Measurements from ENCODE around the gene NME7. TPM values are rescaled to one million over a fixed set of nuclear protein-coding genes. Genes with fewer than 3 reads are reported as not detected.

NME7 gene
- total RNA-seq, 1 donor from 2014 or later: 14.5 TPM

GRCh38 chr1:169094897-169095569 lies 272.6 kb downstream of the NME7 start:
- peaks cover 16% of the 10 kb centered on the region for H3K4me1 Mint-ChIP-seq
- no peak overlapping the region for H3K4me3 Mint-ChIP-seq
- peaks cover 2% of the 10 kb centered on the region for H3K9me3 Mint-ChIP-seq
- peaks cover 18% of the 10 kb centered on the region for H3K27me3 Mint-ChIP-seq
- intact Hi-C loops (cut with micrococcal nuclease): no loop called here
- ATAC-seq (ENCODE audit: low read depth): no peak
- DNase-seq: no peak
- ChIA-PET POLR2A (no interaction called here), CTCF (no interaction called here)
- TF ChIP-seq CTCF (IDR thresholded peaks at IDR 0.05): no peak
- H3K27ac Mint-ChIP-seq: no peak overlapping the region
- no peaks in the 10 kb centered on the region for H3K36me3 Mint-ChIP-seq (ENCODE audit: low read depth)

- ChIA-PET CTCF (no interaction called here), POLR2A (no interaction called here)
- H3K9me3 Mint-ChIP-seq: peaks cover 2% of the 10 kb centered on the region
- intact Hi-C loops (cut with micrococcal nuclease): no loop called here
- no peak for ATAC-seq (ENCODE audit: low read depth)
- DNase-seq: no peak
- no peak for TF ChIP-seq CTCF (IDR thresholded peaks at IDR 0.05)
- H3K27ac Mint-ChIP-seq: no peak overlapping the region
- H3K27me3 Mint-ChIP-seq: peaks cover 18% of the 10 kb centered on the region
- no peaks in the 10 kb centered on the region for H3K36me3 Mint-ChIP-seq (ENCODE audit: low read depth)
- H3K4me1 Mint-ChIP-seq: peaks cover 14% of the 10 kb centered on the region
- no peak overlapping the region for H3K4me3 Mint-ChIP-seq
These were observed 275.2 kb downstream of the NME7 start for GRCh38 chr1:169092399-169092798.

GRCh38 chr1:169091480-169091941 lies 276.1 kb downstream of the NME7 start:
- H3K4me1 Mint-ChIP-seq: peaks cover 23% of the 10 kb centered on the region
- ChIA-PET CTCF (no interaction called here), POLR2A (no interaction called here)
- TF ChIP-seq CTCF (IDR thresholded peaks at IDR 0.05): no peak
- no peak for DNase-seq
- peaks cover 17% of the 10 kb centered on the region for H3K27me3 Mint-ChIP-seq
- intact Hi-C loops (cut with micrococcal nuclease): no loop called here
- peak; percentile 45 for ATAC-seq (ENCODE audit: low read depth)
- H3K4me3 Mint-ChIP-seq: no peak overlapping the region
- peaks cover 2% of the 10 kb centered on the region for H3K9me3 Mint-ChIP-seq
- H3K36me3 Mint-ChIP-seq (ENCODE audit: low read depth): no peaks in the 10 kb centered on the region
- no peak overlapping the region for H3K27ac Mint-ChIP-seq

GRCh38 chr1:169090900-169091311 lies 276.7 kb downstream of the NME7 start:
- CTCF ChIA-PET: no interaction called here
- Mint-ChIP-seq H3K36me3 (ENCODE audit: low read depth) (no peaks in the 10 kb centered on the region), H3K4me1 (peaks cover 24% of the 10 kb centered on the region), H3K4me3 (no peak overlapping the region), H3K27ac (no peak overlapping the region), H3K9me3 (peaks cover 2% of the 10 kb centered on the region), H3K27me3 (peaks cover 12% of the 10 kb centered on the region)
- ATAC-seq (ENCODE audit: low read depth) (no peak), DNase-seq (no peak)
- no peak for TF ChIP-seq CTCF (IDR thresholded peaks at IDR 0.05)
- POLR2A ChIA-PET: no interaction called here
- intact Hi-C loops (cut with micrococcal nuclease): no loop called here

GRCh38 chr1:169090308-169090899 lies 277.2 kb downstream of the NME7 start:
- Mint-ChIP-seq H3K4me3 (no peak overlapping the region), H3K9me3 (no peaks in the 10 kb centered on the region), H3K4me1 (peaks cover 24% of the 10 kb centered on the region), H3K27me3 (peaks cover 10% of the 10 kb centered on the region), H3K36me3 (ENCODE audit: low read depth) (no peaks in the 10 kb centered on the region), H3K27ac (no peak overlapping the region)
- TF ChIP-seq CTCF (IDR thresholded peaks at IDR 0.05): no peak
- intact Hi-C loops (cut with micrococcal nuclease): no loop called here
- CTCF ChIA-PET: no interaction called here
- no peak for ATAC-seq (ENCODE audit: low read depth)
- POLR2A ChIA-PET: no interaction called here
- DNase-seq: no peak

Data from activated B cell treated with CpG ODN at 0.5 μM for 24 hours (primary cell).